T1000 (cell line): ENCODE results near the gene TTLL9.

Experiments used
- DNase-seq: peaks from one replicate; lab custom pipeline; 2025; ENCODE audit warnings: mixed read lengths; lab: John Stamatoyannopoulos, UW

TTLL9 gene

GRCh38 chr20:31837896-31838397 lies 32.5 kb upstream of the TTLL9 start:
- DNase-seq: peak; percentile 11

GRCh38 chr20:31838646-31839292 lies 31.7 kb upstream of the TTLL9 start:
- no peak for DNase-seq

GRCh38 chr20:31839782-31840487 lies 30.5 kb upstream of the TTLL9 start:
- DNase-seq: no peak

- DNase-seq: no peak
Measured at GRCh38 chr20:31840906-31841816, 29.3 kb upstream of the TTLL9 start.

GRCh38 chr20:31841928-31842327 lies 28.5 kb upstream of the TTLL9 start:
- peak; percentile 46 for DNase-seq

- DNase-seq: no peak
Measured at GRCh38 chr20:31842471-31843157, 27.8 kb upstream of the TTLL9 start.

- DNase-seq: no peak
Measured at GRCh38 chr20:31843288-31843687, 27.1 kb upstream of the TTLL9 start.

GRCh38 chr20:31843881-31844280 lies 26.6 kb upstream of the TTLL9 start:
- DNase-seq: no peak

GRCh38 chr20:31844737-31845299 lies 25.6 kb upstream of the TTLL9 start:
- DNase-seq: no peak

- DNase-seq: no peak
Measured at GRCh38 chr20:31845300-31845863, 25.1 kb upstream of the TTLL9 start, which contains the start of gene FOXS1. FOXS1 (minus strand) TSS chr20:31845604; CDS start chr20:31845542, 62 bp downstream.

GRCh38 chr20:31846793-31847138 lies 23.7 kb upstream of the TTLL9 start:
- no peak for DNase-seq

- no peak for DNase-seq
Measured at GRCh38 chr20:31848088-31848999, 22.1 kb upstream of the TTLL9 start.

- no peak for DNase-seq
Measured at GRCh38 chr20:31849306-31849930, 21.0 kb upstream of the TTLL9 start.

GRCh38 chr20:31851240-31851955 lies 19.0 kb upstream of the TTLL9 start:
- no peak for DNase-seq

- DNase-seq: no peak
Measured at GRCh38 chr20:31853481-31853880, 17.0 kb upstream of the TTLL9 start.

GRCh38 chr20:31856516-31856915 lies 13.9 kb upstream of the TTLL9 start:
- no peak for DNase-seq

- no peak for DNase-seq
Measured at GRCh38 chr20:31857861-31858759, 12.3 kb upstream of the TTLL9 start.

- DNase-seq: no peak
Measured at GRCh38 chr20:31858760-31859083, 11.7 kb upstream of the TTLL9 start.
